GM18507 (cell line): ENCODE results near the gene ZNF582.
"Not testable (repeated sequence)": the region's sequence is repeated elsewhere in the genome, so short reads cannot be mapped to it uniquely, and the experiment has no call there.

Source experiments
- DNase-seq: peaks from one replicate; pipeline ENCODE4 v3.0.0; 2011; ENCODE audit warnings: low read depth; ENCODE audit not compliant: insufficient read length; ENCODE audit errors: extremely low spot score
- FAIRE-seq: peaks from 2 replicates; lab custom pipeline; 2011; peaks lifted over from hg19 to GRCh38; lab: Jason Lieb, UNC

ZNF582 gene

GRCh38 chr19:56356944-56357343 lies 36.4 kb downstream of the ZNF582 start:
- DNase-seq (no peak), FAIRE-seq (no peak)

DNA sequence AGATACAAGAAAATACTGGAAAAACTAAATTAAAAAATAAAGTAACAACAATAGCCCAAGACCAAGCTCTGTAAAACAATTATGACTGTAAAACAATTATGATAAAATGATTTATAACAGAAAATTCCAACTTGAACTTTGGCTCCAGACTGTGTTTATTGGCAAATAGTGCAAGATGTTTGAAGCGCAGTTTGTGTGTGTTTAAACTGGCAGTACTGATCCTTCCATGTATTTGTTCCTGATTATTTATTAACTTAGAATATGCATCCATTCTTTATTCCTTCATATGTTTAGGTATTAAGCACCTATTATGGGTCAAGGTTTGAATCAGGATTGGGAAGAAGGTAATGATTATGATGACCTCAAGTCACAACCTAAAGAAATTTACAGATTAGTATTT lies 37.8 kb downstream of the ZNF582 start:
- DNase-seq (no peak), FAIRE-seq (no peak)

DNA sequence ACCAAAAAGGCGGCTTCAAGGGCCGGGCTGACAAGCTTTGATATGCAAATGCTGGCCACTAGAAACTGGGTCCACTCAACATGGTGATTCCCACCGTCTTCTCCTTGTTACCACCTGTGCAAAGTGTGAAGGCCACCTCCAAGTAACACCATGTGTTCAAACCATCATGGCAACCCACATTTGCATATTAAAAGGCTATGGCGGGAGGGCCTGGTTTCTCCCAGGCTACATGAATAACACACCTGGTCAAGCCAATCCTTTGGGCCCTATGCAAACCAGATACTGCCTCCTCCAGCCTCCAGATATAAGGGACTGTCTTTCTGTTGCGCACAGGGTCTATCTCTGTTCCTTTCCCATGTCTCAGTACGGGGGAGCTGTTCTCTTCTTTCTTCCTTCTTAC lies 42.1 kb downstream of the ZNF582 start:
- FAIRE-seq (no peak), DNase-seq (no peak)

DNA sequence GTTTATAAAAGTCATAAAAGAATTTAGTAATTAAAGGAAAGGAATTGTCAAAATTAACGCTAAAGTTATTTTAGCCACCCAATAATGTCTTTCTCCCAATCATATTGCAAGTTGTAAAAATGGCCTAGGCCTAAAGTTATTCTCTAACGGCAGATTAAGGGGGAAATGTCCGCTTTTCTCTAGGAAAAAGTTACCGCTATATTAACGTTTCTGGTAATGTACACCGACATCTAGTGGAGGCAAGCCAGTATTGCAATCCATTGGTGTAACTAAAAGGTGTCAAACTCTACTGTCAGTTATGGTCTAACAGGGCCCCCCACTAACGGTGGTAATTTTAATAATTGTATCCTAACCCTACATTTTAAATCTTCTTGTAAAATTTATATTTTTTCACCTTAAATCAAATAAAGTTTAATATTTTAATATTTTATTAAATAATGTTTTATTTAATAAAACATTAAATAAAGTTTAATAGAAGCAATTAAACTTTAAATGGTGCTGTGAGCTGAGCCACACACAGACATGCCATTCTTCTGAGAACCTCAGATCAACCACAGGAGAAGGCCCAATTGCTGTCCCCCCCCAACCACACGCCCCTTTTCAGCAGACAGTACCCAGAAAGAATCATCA lies 42.8 kb downstream of the ZNF582 start:
- DNase-seq (no peak), FAIRE-seq (peak; percentile 75)

GRCh38 chr19:56348289-56348877 lies 45.0 kb downstream of the ZNF582 start:
- DNase-seq = no peak
- no peak for FAIRE-seq

DNA sequence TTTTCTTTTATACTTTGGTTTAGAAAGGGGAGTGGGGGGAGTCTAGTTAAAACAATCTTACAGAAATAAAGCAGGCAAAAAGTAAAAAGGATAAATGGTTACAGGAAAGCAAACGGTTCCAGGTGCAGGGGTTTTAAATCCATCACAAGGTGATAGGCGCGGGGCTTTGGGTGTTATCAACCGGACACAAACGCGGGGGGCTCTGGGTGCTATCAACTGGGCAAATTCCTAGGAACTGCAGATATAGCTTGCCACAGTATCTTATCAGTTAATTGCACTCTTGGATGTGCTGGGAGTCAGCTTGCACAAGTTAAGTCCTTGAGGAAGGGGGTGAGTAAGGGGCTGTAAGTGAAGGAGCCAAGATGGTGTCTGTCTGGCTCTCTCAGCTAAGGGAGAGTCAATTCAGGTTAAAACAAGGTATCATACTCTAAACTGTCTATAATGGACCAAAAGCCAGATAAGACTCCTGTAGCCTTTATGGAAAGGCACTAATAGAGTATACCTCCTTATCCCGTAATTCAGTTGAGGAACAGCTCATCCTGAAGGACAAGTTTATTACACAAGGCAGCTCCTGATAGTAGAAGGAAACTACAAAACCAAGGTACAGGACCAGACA lies 46.1 kb downstream of the ZNF582 start:
- FAIRE-seq = no peak

DNA sequence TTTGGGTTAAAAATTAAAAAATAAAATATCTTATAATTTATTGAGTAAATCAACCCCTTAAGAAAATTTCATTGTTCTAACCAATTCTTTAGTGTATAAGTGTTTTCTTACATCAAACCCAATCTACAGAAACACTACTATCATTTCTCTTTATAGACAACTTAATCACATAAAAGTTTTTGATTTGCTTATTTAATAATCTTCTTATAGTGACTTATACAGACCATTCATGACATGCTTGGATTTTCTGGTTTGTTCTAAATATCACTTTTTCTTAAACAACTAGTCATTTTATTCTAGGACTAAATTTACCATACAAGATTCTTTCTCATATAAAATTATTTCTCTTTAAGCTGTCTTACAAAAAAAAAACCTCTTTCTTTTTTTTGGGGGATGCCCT lies 51.4 kb downstream of the ZNF582 start:
- DNase-seq = no peak
- FAIRE-seq = no peak

More for the DNA sequence above, 46.1 kb downstream of the ZNF582 start:
- DNase-seq = no peak

GRCh38 chr19:56339031-56339430 lies 54.3 kb downstream of the ZNF582 start:
- not testable (repeated sequence) for DNase-seq, FAIRE-seq

- FAIRE-seq, DNase-seq: not testable (repeated sequence)
These were observed 56.3 kb downstream of the ZNF582 start for GRCh38 chr19:56337077-56337476.

- DNase-seq, FAIRE-seq: not testable (repeated sequence)
These were observed 58.0 kb downstream of the ZNF582 start for GRCh38 chr19:56335371-56335770.

GRCh38 chr19:56333506-56333905 lies 59.8 kb downstream of the ZNF582 start:
- DNase-seq = peak; percentile 20
- FAIRE-seq = peak; percentile 5
